Measurements from ENCODE around the gene MAGI1. TPM values are rescaled to one million over a fixed set of nuclear protein-coding genes. Genes with fewer than 3 reads are reported as not detected.

The MAGI1 gene
- total RNA-seq, 2 donors from 2014 or later: 37.5 to 51.6 TPM

GRCh38 chr3:65890328-65890727 lies 148.4 kb downstream of the MAGI1 start:
- no peaks in the 10 kb centered on the region for H3K9me3 ChIP-seq
- no peaks in the 10 kb centered on the region for H3K4me1 ChIP-seq (replicated peaks)
- WGBS: 83% methylated on average over 6 of the region's 6 CpGs
- no peak overlapping the region for H3K27ac ChIP-seq
- no peak for DNase-seq (ENCODE audit: low spot score)
- TF ChIP-seq POLR2A (IDR thresholded peaks at IDR 0.05) (no peak), CTCF (IDR thresholded peaks at IDR 0.05) (no peak), POLR2AphosphoS5 (IDR thresholded peaks at IDR 0.05) (no peak)
- H3K4me3 ChIP-seq: no peak overlapping the region
- no peaks in the 10 kb centered on the region for H3K36me3 ChIP-seq
- intact Hi-C loops (cut with DNase I): no loop called here
- H3K27me3 ChIP-seq (replicated peaks; ENCODE audit: insufficient read depth): no peaks in the 10 kb centered on the region

- WGBS: 97% methylated on average over 3 of the region's 3 CpGs
- intact Hi-C loops (cut with DNase I): no loop called here
- no peaks in the 10 kb centered on the region for H3K9me3 ChIP-seq
- no peaks in the 10 kb centered on the region for H3K4me1 ChIP-seq (replicated peaks)
- H3K4me3 ChIP-seq: no peak overlapping the region
- TF ChIP-seq POLR2AphosphoS5 (IDR thresholded peaks at IDR 0.05): no peak
- no peak for TF ChIP-seq POLR2A (IDR thresholded peaks at IDR 0.05)
- TF ChIP-seq CTCF (IDR thresholded peaks at IDR 0.05): no peak
- DNase-seq (ENCODE audit: low spot score): no peak
- no peaks in the 10 kb centered on the region for H3K27me3 ChIP-seq (replicated peaks; ENCODE audit: insufficient read depth)
- H3K36me3 ChIP-seq: no peaks in the 10 kb centered on the region
- H3K27ac ChIP-seq: no peak overlapping the region
These were observed 149.0 kb downstream of the MAGI1 start for GRCh38 chr3:65889707-65890099.

- H3K27ac ChIP-seq: no peak overlapping the region
- DNase-seq (ENCODE audit: low spot score): no peak
- 56% methylated on average over 4 of the region's 4 CpGs for WGBS
These were observed 149.6 kb downstream of the MAGI1 start for GRCh38 chr3:65888980-65889706.

DNA sequence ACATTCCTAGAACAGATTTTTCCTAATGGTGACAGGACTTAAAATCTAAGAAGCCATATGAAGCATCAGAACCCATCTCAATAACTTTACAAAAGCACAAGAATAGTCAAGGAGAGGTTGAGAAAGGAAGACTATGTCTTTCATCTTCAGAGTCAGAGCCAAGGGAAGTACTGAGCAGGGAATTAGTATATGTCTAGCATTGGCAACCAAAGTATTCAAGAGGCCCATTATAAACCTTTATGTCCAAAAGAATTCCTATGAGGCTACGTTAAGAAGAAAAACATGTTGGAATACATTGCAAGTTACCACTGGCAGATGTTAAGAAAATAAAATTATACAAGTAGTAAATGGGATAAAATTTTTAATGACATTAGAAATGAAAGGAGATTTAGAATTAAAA lies 150.5 kb downstream of the MAGI1 start:
- H3K4me3 ChIP-seq: no peak overlapping the region
- no peaks in the 10 kb centered on the region for H3K27me3 ChIP-seq (replicated peaks; ENCODE audit: insufficient read depth)
- H3K9me3 ChIP-seq: no peaks in the 10 kb centered on the region
- intact Hi-C loops (cut with DNase I): no loop called here
- WGBS: 59% methylated on average over 1 of the region's 1 CpG
- no peak for DNase-seq (ENCODE audit: low spot score)
- no peaks in the 10 kb centered on the region for H3K36me3 ChIP-seq
- H3K4me1 ChIP-seq (replicated peaks): no peaks in the 10 kb centered on the region
- TF ChIP-seq POLR2A (IDR thresholded peaks at IDR 0.05) (no peak), CTCF (IDR thresholded peaks at IDR 0.05) (no peak), POLR2AphosphoS5 (IDR thresholded peaks at IDR 0.05) (no peak)
- no peak overlapping the region for H3K27ac ChIP-seq

More at GRCh38 chr3:65888980-65889706, 149.6 kb downstream of the MAGI1 start:
- TF ChIP-seq CTCF (IDR thresholded peaks at IDR 0.05): no peak
- no peak for TF ChIP-seq POLR2AphosphoS5 (IDR thresholded peaks at IDR 0.05)
- TF ChIP-seq POLR2A (IDR thresholded peaks at IDR 0.05): no peak
- no peaks in the 10 kb centered on the region for H3K27me3 ChIP-seq (replicated peaks; ENCODE audit: insufficient read depth)
- H3K9me3 ChIP-seq: no peaks in the 10 kb centered on the region
- intact Hi-C loops (cut with DNase I): no loop called here
- H3K4me3 ChIP-seq: no peak overlapping the region
- no peaks in the 10 kb centered on the region for H3K36me3 ChIP-seq
- no peaks in the 10 kb centered on the region for H3K4me1 ChIP-seq (replicated peaks)

- no peaks in the 10 kb centered on the region for H3K9me3 ChIP-seq
- no peaks in the 10 kb centered on the region for H3K36me3 ChIP-seq
- no peak overlapping the region for H3K27ac ChIP-seq
- 70% methylated on average over 5 of the region's 5 CpGs for WGBS
- no peaks in the 10 kb centered on the region for H3K4me1 ChIP-seq (replicated peaks)
- no peak overlapping the region for H3K4me3 ChIP-seq
- DNase-seq (ENCODE audit: low spot score): no peak
- intact Hi-C loops (cut with DNase I): no loop called here
- TF ChIP-seq POLR2A (IDR thresholded peaks at IDR 0.05): no peak
- TF ChIP-seq POLR2AphosphoS5 (IDR thresholded peaks at IDR 0.05): no peak
- TF ChIP-seq CTCF (IDR thresholded peaks at IDR 0.05): no peak
- H3K27me3 ChIP-seq (replicated peaks; ENCODE audit: insufficient read depth): no peaks in the 10 kb centered on the region
These were observed 152.3 kb downstream of the MAGI1 start for GRCh38 chr3:65886391-65886790.

All from prostate gland (tissue), 2 donors.